A549 (cell line): ENCODE data around the gene RDH12. TPM values are rescaled to one million over a fixed set of nuclear protein-coding genes. Genes with fewer than 3 reads are reported as not detected.

Experiments
- ATAC-seq, 2 experiments: fragments of 200-7000 bp in 1 of 2; fragments of >200 bp in 1 of 2; cut with Nextera tagmentation in 1 of 2; cut with Tn5 transposase in 1 of 2; 3 replicates each; pipeline versions ENCODE4 v1.8.0 to v1.9.1; 2018 to 2020; ENCODE audit warnings: mild to moderate bottlenecking in 1 of 2, moderate library complexity in 1 of 2
- CTCF ChIA-PET: fragments of 300-600 bp; sonication (Branson Sonifier 250); formaldehyde crosslinking; extraction: SDS; loops from one replicate; lab custom pipeline; 2021; ENCODE audit warnings: antibody characterized with exemption, inconsistent platforms; lab: Yijun Ruan, JAX
- POLR2A ChIA-PET: fragments of 350-600 bp; formaldehyde crosslinking; extraction: SDS; loops from one replicate; lab custom pipeline; 2021; ENCODE audit warnings: antibody characterized with exemption, inconsistent platforms; lab: Yijun Ruan, JAX
- DNase-seq, 2 experiments: peaks; one replicate each; pipeline versions ENCODE4 v3.0.0 to v3.0.0-alpha.2; 2011 to 2016; ENCODE audit warnings: low read depth in 1 of 2, low spot score in 1 of 2
- FAIRE-seq: peaks from 2 replicates; lab custom pipeline; 2011; peaks lifted over from hg19 to GRCh38; lab: Jason Lieb, UNC
- H3K27ac ChIP-seq, 2 experiments: fragments of >200 bp; sonication (Bioruptor Twin); formaldehyde crosslinking; 3 replicates each; pipeline ENCODE4 v1.5.1; 2016 to 2017
- H3K4me1 ChIP-seq: fragments of >200 bp; sonication (Bioruptor Twin); formaldehyde crosslinking; 3 replicates; pipeline ENCODE4 v1.6.1; 2016
- H3K4me2 ChIP-seq: fragments of >200 bp; sonication (Bioruptor Twin); formaldehyde crosslinking; 3 replicates; pipeline ENCODE4 v1.6.1; 2016
- H3K4me3 ChIP-seq: fragments of >200 bp; sonication (Bioruptor Twin); formaldehyde crosslinking; 3 replicates; pipeline ENCODE4 v1.5.1; 2016
- H3K9me3 ChIP-seq: fragments of >200 bp; sonication (Bioruptor Twin); formaldehyde crosslinking; 3 replicates; pipeline ENCODE4 v1.6.1; 2016
- BHLHE40 ChIP-seq: IDR thresholded peaks from 2 replicates; pipeline ENCODE4 v1.6.1; 2012; ENCODE audit warnings: low read depth, low read length, inconsistent platforms
- CBX8 ChIP-seq: fragments of 200-600 bp; sonication (generic); IDR thresholded peaks from 2 replicates; pipeline ENCODE4 v1.6.1; 2016
- CEBPB ChIP-seq, 2 experiments: fragments of >200 bp in 1 of 2; sonication (Bioruptor Twin) in 1 of 2; formaldehyde crosslinking in 1 of 2; IDR thresholded peaks; 2 replicates each; pipeline ENCODE4 v1.6.1; 2012 to 2016
- CHD2 ChIP-seq: fragments of 150-350 bp; IDR thresholded peaks from 2 replicates; pipeline ENCODE4 v1.6.1; 2014; ENCODE audit warnings: low read length; ENCODE audit not compliant: partially characterized antibody
- CTCF ChIP-seq: fragments of >200 bp; sonication (Bioruptor Twin); formaldehyde crosslinking; IDR thresholded peaks from 3 replicates; pipeline ENCODE4 v1.5.1; 2016
- E2F6 ChIP-seq: IDR thresholded peaks from 2 replicates; pipeline ENCODE4 v1.6.1; 2012; ENCODE audit warnings: low read depth, borderline replicate concordance
- FOSB ChIP-seq: fragments of 250-450 bp; sonication (Bioruptor Pico); IDR thresholded peaks from 2 replicates; pipeline ENCODE4 v1.5.0; 2020; ENCODE audit warnings: mild to moderate bottlenecking, moderate library complexity
- FOXS1 ChIP-seq: fragments of 250-450 bp; sonication (Bioruptor Pico); IDR thresholded peaks from 2 replicates; pipeline ENCODE4 v1.5.0; 2020; ENCODE audit warnings: mild to moderate bottlenecking, moderate library complexity
- GATA3 ChIP-seq: IDR thresholded peaks from 2 replicates; pipeline ENCODE4 v1.6.1; 2012; ENCODE audit warnings: borderline replicate concordance
- HMGXB4 ChIP-seq: fragments of 250-450 bp; sonication (Bioruptor Pico); IDR thresholded peaks from 2 replicates; pipeline ENCODE4 v1.5.0; 2021; ENCODE audit warnings: mild to moderate bottlenecking, moderate library complexity, borderline replicate concordance
- JUNB ChIP-seq: fragments of >200 bp; sonication (Bioruptor Twin); formaldehyde crosslinking; IDR thresholded peaks from 2 replicates; pipeline ENCODE4 v1.6.1; 2016
- KDM1A ChIP-seq: fragments of 200-600 bp; sonication (generic); IDR thresholded peaks from 2 replicates; pipeline ENCODE4 v1.6.1; 2016; ENCODE audit warnings: low read depth, mild to moderate bottlenecking
- MAFK ChIP-seq: fragments of 450-650 bp; IDR thresholded peaks from 2 replicates; pipeline ENCODE4 v1.6.1; 2014; ENCODE audit not compliant: partially characterized antibody
- MAX ChIP-seq: IDR thresholded peaks from 2 replicates; pipeline ENCODE4 v1.6.1; 2012
- NPAS2 ChIP-seq: fragments of 250-450 bp; sonication (Bioruptor Pico); IDR thresholded peaks from 2 replicates; pipeline ENCODE4 v1.8.0; 2022; ENCODE audit warnings: mild to moderate bottlenecking, moderate library complexity, borderline replicate concordance
- PBX3 ChIP-seq: IDR thresholded peaks from 2 replicates; pipeline ENCODE4 v1.6.1; 2012
- RAD21 ChIP-seq, 2 experiments: fragments of >200 bp in 1 of 2; sonication (Bioruptor Twin) in 1 of 2; formaldehyde crosslinking in 1 of 2; IDR thresholded peaks in 1 of 2; conservative IDR thresholded peaks in 1 of 2; 2 replicates in 1 of 2; 3 replicates in 1 of 2; pipeline ENCODE4 v1.6.1; 2012 to 2018; ENCODE audit warnings: inconsistent platforms in 1 of 2
- RARB ChIP-seq: fragments of 250-450 bp; sonication (Bioruptor Pico); IDR thresholded peaks from 2 replicates; pipeline ENCODE4 v1.8.0; 2021; ENCODE audit warnings: mild to moderate bottlenecking, moderate library complexity
- REST ChIP-seq: fragments of 200-600 bp; sonication (generic); IDR thresholded peaks from 2 replicates; pipeline ENCODE4 v1.6.1; 2016; ENCODE audit warnings: antibody characterized with exemption, mild to moderate bottlenecking, moderate library complexity
- SMC3 ChIP-seq: fragments of >200 bp; sonication (Bioruptor Twin); formaldehyde crosslinking; IDR thresholded peaks from 3 replicates; pipeline ENCODE4 v1.6.1; 2018; ENCODE audit warnings: inconsistent platforms
- SREBF2 ChIP-seq: fragments of 450-650 bp; IDR thresholded peaks from 2 replicates; pipeline ENCODE4 v1.6.1; 2014; ENCODE audit warnings: mild to moderate bottlenecking, moderate library complexity
- TFCP2L1 ChIP-seq: fragments of 250-450 bp; sonication (Bioruptor Pico); IDR thresholded peaks from 2 replicates; pipeline ENCODE4 v1.5.0; 2021; ENCODE audit warnings: mild to moderate bottlenecking
- TP53 ChIP-seq: fragments of 250-450 bp; sonication (Bioruptor Pico); IDR thresholded peaks from 2 replicates; pipeline ENCODE4 v1.5.0; 2021; ENCODE audit warnings: mild to moderate bottlenecking, moderate library complexity
- ZC3H11A ChIP-seq: fragments of 450-650 bp; IDR thresholded peaks from 2 replicates; pipeline ENCODE4 v1.6.1; 2014; ENCODE audit warnings: antibody characterized with exemption, mild to moderate bottlenecking
- ZFP36 ChIP-seq: fragments of 450-650 bp; IDR thresholded peaks from 2 replicates; pipeline ENCODE4 v1.6.1; 2014; ENCODE audit warnings: borderline replicate concordance; ENCODE audit not compliant: partially characterized antibody
- WGBS: methylation state at CpG from one replicate; pipeline ENCODE4 v1.1.6; 2017; ENCODE audit errors: missing lambda C conversion rate; 5-methylcytosine and 5-hydroxymethylcytosine counted together
- polyA plus RNA-seq, 4 experiments: library from polyadenylated mRNA; depleted of rRNA in 3 of 4; stranded (reverse); fragments of >200 nt; fragmentation: RNase III in 1 of 4; extraction: RNeasy Plus Mini Kit Qiagen cat#74134 plus additional on column Dnase treatment in 1 of 4; gene quantifications; 2 replicates in 3 of 4; 3 replicates in 1 of 4; pipeline ENCODE4 v1.2.3, GENCODE V29; 2011 to 2017

RDH12 gene
- polyA plus RNA-seq, 2 of the 4 experiments (the other 2 are of a cell fraction), result 0.12 to 0.14 TPM

GRCh38 chr14:67757175-67757574, 55.5 kb downstream of the RDH12 start:
- POLR2A ChIA-PET, result no interaction called here
- TF ChIP-seq CEBPB (IDR thresholded peaks at IDR 0.05) (no peak), E2F6 (no peak), CBX8 (no peak), GATA3 (no peak), HMGXB4 (CRISPR knock-in tag) (no peak), RAD21 (conservative IDR thresholded peaks at IDR 0.05 in 1 of 2, IDR thresholded peaks at IDR 0.05 in 1 of 2) (no peak), ZC3H11A (no peak), SMC3 (no peak), CHD2 (no peak)
- TF ChIP-seq, all 56 proteins: peak for 0
- 84% methylated on average over 3 of the region's 3 CpGs for WGBS
- no peak overlapping the region for H3K4me2 ChIP-seq
- DNase-seq (no peak), FAIRE-seq (no peak), ATAC-seq (no peak)
- H3K4me3 ChIP-seq, result no peak overlapping the region
- no peaks in the 10 kb centered on the region for H3K4me1 ChIP-seq
- CTCF ChIA-PET, result interaction anchor here (0.7 to 1.0 kb wide), 2 partner anchors 9 to 155 kb away, joined by 3 read pairs; no protein-coding TSS in a partner anchor
- no peak overlapping the region for H3K27ac ChIP-seq
- no peaks in the 10 kb centered on the region for H3K9me3 ChIP-seq

GRCh38 chr14:67759916-67760315, 58.2 kb downstream of the RDH12 start:
- CTCF ChIA-PET, result interaction anchor here (0.5 to 1.4 kb wide), 5 partner anchors 8 to 1646 kb away, joined by 3 to 7 read pairs (median 3); no protein-coding TSS in a partner anchor
- 92% methylated on average over 2 of the region's 2 CpGs for WGBS
- Histone ChIP-seq H3K4me2 (no peak overlapping the region), H3K9me3 (no peaks in the 10 kb centered on the region), H3K4me3 (no peak overlapping the region), H3K4me1 (peaks cover 10% of the 10 kb centered on the region; the same call in 2 of the 3 replicates), H3K27ac (no peak overlapping the region)
- DNase-seq (no peak), ATAC-seq (no peak), FAIRE-seq (no peak)
- TF ChIP-seq NPAS2 (CRISPR knock-in tag) (no peak), FOSB (CRISPR knock-in tag) (no peak), ZFP36 (no peak), RARB (CRISPR knock-in tag) (no peak), MAX (no peak), BHLHE40 (no peak), RAD21 (conservative IDR thresholded peaks at IDR 0.05 in 1 of 2, IDR thresholded peaks at IDR 0.05 in 1 of 2) (no peak), FOXS1 (no peak), SREBF2 (no peak), CEBPB (IDR thresholded peaks at IDR 0.05) (no peak), CTCF (no peak), KDM1A (no peak), TFCP2L1 (no peak), TP53 (no peak), PBX3 (no peak), REST (no peak), MAFK (no peak), JUNB (no peak)
- POLR2A ChIA-PET, result no interaction called here
